GM12872 (cell line): ENCODE data around the gene TMED8.

Source experiments
- TF ChIP-seq, protein P1 (sequence below): IDR thresholded peaks from 3 replicates; pipeline ENCODE4 v1.5.1; 2011; ENCODE audit warnings: low read depth, mild to moderate bottlenecking, low read length, moderate library complexity; ENCODE audit not compliant: insufficient read depth

The TMED8 gene

GRCh38 chr14:77318006-77318553 lies 58.8 kb downstream of the TMED8 start:
- TF ChIP-seq, protein P1, sequence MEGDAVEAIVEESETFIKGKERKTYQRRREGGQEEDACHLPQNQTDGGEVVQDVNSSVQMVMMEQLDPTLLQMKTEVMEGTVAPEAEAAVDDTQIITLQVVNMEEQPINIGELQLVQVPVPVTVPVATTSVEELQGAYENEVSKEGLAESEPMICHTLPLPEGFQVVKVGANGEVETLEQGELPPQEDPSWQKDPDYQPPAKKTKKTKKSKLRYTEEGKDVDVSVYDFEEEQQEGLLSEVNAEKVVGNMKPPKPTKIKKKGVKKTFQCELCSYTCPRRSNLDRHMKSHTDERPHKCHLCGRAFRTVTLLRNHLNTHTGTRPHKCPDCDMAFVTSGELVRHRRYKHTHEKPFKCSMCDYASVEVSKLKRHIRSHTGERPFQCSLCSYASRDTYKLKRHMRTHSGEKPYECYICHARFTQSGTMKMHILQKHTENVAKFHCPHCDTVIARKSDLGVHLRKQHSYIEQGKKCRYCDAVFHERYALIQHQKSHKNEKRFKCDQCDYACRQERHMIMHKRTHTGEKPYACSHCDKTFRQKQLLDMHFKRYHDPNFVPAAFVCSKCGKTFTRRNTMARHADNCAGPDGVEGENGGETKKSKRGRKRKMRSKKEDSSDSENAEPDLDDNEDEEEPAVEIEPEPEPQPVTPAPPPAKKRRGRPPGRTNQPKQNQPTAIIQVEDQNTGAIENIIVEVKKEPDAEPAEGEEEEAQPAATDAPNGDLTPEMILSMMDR = no peak

DNA sequence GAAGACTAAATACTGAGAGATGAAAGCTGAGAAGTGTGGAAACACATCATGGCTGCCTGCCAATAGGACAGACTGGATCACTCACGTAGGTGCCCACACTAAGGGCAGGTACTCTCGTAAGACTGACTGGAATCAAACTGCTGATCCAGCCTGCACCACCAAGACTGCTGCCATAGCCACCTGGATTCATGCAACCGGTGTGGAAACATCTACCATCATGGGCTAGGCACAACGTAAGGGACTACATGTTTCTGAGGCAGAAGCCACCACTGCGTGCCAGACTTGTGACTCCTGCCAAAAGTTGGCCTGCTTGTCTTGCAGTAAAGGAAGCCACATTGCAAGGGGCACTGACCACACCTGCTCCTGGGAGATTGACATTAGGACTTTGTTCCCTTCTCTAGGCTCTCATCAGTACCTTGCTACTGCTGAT lies 60.0 kb downstream of the TMED8 start:
- TF ChIP-seq, protein P1 = no peak

GRCh38 chr14:77316195-77316505 lies 60.7 kb downstream of the TMED8 start:
- TF ChIP-seq, protein P1 = no peak

GRCh38 chr14:77314539-77315457 lies 62.1 kb downstream of the TMED8 start:
- TF ChIP-seq, protein P1 = no peak

DNA sequence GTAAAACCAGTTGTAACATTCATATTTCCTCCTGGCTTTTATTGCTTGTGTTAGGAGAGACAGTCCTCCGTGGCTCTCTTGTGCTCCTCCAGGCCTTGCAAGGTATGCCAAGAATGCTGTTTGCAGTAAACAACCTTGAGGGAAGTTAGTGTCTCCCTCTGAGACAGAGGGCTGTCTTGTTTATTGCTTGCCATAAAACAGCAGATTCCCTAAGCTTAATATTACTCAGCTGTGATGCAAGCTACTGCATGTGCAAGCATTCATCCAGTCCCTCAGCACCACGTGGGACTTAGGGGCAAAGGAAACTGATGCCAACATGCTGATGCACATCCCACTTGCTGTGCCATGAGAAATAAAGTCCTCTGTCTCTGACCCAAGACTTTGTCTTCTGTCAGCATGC lies 62.9 kb downstream of the TMED8 start:
- TF ChIP-seq, protein P1 = no peak

- TF ChIP-seq, protein P1 = no peak
Observed at GRCh38 chr14:77313371-77313770, 63.5 kb downstream of the TMED8 start.

GRCh38 chr14:77311217-77311616 lies 65.7 kb downstream of the TMED8 start:
- TF ChIP-seq, protein P1 = no peak
